Measurements from ENCODE around the gene CA4.

DNA sequence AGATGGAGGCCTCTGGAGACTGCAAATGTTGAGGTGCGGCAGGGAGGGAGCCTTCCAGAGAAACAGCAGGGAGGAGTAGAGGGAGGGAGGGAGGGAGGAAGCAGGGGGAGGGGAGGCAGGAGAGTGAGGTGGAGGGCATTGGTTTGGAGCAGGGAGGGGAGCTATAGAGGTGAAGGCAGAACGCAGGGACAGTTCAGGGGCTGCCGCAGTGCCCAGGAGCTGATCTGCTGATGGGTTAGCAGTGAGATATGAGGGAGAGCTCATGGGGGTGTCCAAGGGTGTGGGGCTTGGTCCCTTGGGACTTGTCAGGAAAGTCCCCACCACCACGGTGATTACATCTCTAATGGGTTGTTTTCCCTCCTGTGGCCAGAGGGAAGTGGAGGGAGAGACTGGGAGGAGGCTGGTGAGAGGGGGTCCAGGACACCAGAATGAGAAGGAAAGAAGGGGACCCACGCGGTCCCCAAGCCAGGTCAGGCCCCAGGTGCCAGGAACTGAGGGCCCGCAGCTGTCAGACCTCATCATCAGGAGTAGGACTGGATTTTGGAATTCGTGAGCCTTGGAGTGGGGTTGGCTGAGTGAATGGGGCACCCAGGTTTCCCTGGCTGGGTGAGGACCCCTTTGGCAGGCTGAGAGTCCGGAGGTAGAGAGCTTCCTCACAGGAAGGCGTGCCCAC, 11.2 kb downstream of the CA4 start:
- TF ChIP-seq, protein P1, sequence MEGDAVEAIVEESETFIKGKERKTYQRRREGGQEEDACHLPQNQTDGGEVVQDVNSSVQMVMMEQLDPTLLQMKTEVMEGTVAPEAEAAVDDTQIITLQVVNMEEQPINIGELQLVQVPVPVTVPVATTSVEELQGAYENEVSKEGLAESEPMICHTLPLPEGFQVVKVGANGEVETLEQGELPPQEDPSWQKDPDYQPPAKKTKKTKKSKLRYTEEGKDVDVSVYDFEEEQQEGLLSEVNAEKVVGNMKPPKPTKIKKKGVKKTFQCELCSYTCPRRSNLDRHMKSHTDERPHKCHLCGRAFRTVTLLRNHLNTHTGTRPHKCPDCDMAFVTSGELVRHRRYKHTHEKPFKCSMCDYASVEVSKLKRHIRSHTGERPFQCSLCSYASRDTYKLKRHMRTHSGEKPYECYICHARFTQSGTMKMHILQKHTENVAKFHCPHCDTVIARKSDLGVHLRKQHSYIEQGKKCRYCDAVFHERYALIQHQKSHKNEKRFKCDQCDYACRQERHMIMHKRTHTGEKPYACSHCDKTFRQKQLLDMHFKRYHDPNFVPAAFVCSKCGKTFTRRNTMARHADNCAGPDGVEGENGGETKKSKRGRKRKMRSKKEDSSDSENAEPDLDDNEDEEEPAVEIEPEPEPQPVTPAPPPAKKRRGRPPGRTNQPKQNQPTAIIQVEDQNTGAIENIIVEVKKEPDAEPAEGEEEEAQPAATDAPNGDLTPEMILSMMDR (IDR thresholded peaks at IDR 0.05; ENCODE audit: borderline replicate concordance, extremely low read depth, low read length, poor library complexity, severe bottlenecking) = no peak
- TF ChIP-seq EZH2 (IDR thresholded peaks at IDR 0.05; ENCODE audit: borderline replicate concordance, low read depth, low read length, severe bottlenecking) = no peak

Data from DND-41 (cell line).